C4-2B (cell line): ENCODE measurements around the gene UTP15.

Experiments used
- H3K27ac ChIP-seq: fragments of 450-650 bp; 2 replicates; pipeline ENCODE4 v1.5.1; 2017
- CTCF ChIP-seq: fragments of 450-650 bp; conservative IDR thresholded peaks from 2 replicates; pipeline ENCODE4 v1.5.1; 2017; ENCODE audit warnings: mild to moderate bottlenecking
- ZFX ChIP-seq: fragments of 450-650 bp; IDR thresholded peaks from 2 replicates; pipeline ENCODE4 v1.6.1; 2017

UTP15 gene

GRCh38 chr5:73565139-73565968, at the start of gene UTP15, which contains the start of gene ANKRA2:
UTP15 (plus strand) TSS chr5:73565743; CDS start chr5:73567345, 1,602 bp downstream.
ANKRA2 (minus strand) TSS chr5:73565639; CDS start chr5:73562881, 2,758 bp downstream.
- H3K27ac ChIP-seq, result peak within 1 kb of the TSS; percentile 80
- TF ChIP-seq CTCF (no peak), ZFX (peak; percentile 90)

GRCh38 chr5:73519531-73520283, 45.8 kb upstream of the UTP15 start:
- TF ChIP-seq ZFX (no peak), CTCF (peak; percentile 93)
- H3K27ac ChIP-seq, result no peak overlapping the region

GRCh38 chr5:73522989-73523388, 42.6 kb upstream of the UTP15 start:
- H3K27ac ChIP-seq, result no peak overlapping the region
- TF ChIP-seq ZFX (no peak), CTCF (no peak)

GRCh38 chr5:73523861-73524260, 41.7 kb upstream of the UTP15 start:
- H3K27ac ChIP-seq, result no peak overlapping the region
- TF ChIP-seq ZFX (no peak), CTCF (no peak)

- TF ChIP-seq CTCF, result no peak
- no peak overlapping the region for H3K27ac ChIP-seq
These were observed 39.8 kb upstream of the UTP15 start for GRCh38 chr5:73525606-73526203.

GRCh38 chr5:73528248-73528647, 37.3 kb upstream of the UTP15 start:
- H3K27ac ChIP-seq, result no peak overlapping the region
- no peak for TF ChIP-seq CTCF

GRCh38 chr5:73529081-73529480, 36.5 kb upstream of the UTP15 start:
- no peak overlapping the region for H3K27ac ChIP-seq
- no peak for TF ChIP-seq ZFX
- TF ChIP-seq CTCF, result no peak
